ENCODE results near the gene UFC1. TPM values are rescaled to one million over a fixed set of nuclear protein-coding genes. Genes with fewer than 3 reads are reported as not detected.

The UFC1 gene
- polyA plus RNA-seq, 1 donor (not counting 4 experiments of a cell fraction or from before 2014, with no cell fraction given), result 86.4 TPM

GRCh38 chr1:161188381-161188780 is 34.6 kb downstream of the UFC1 start:
- Histone ChIP-seq H3K4me1 (ENCODE audit: control insufficient read depth, extremely low read depth, insufficient read depth, low read length) (no peaks in the 10 kb centered on the region), H3K27me3 (ENCODE audit: control insufficient read depth, extremely low read depth, insufficient read depth, low read length) (no peaks in the 10 kb centered on the region), H3K9me1 (ENCODE audit: control insufficient read depth, extremely low read depth, insufficient read depth, low read length) (no peaks in the 10 kb centered on the region), H3K9ac (ENCODE audit: control insufficient read depth, extremely low read depth, insufficient read depth, low read length) (no peak overlapping the region), H3K4me3 (ENCODE audit: control insufficient read depth in 2 of 3, extremely low read depth in 1 of 3, insufficient read depth in 2 of 3, low read depth in 1 of 3, low read length in 3 of 3) (no peak overlapping the region), H4K20me1 (ENCODE audit: control insufficient read depth, extremely low read depth, insufficient read depth, low read length) (no peaks in the 10 kb centered on the region), H2AFZ (ENCODE audit: control insufficient read depth, low read length) (no peak overlapping the region), H3K4me2 (ENCODE audit: control insufficient read depth, extremely low read depth, insufficient read depth, low read depth, low read length) (no peak overlapping the region), H3K79me2 (ENCODE audit: control insufficient read depth, insufficient read depth, low read length) (no peaks in the 10 kb centered on the region), H3K9me3 (ENCODE audit: control insufficient read depth, low read depth, low read length) (no peaks in the 10 kb centered on the region), H3K36me3 (ENCODE audit: control insufficient read depth in 2 of 2, extremely low read depth in 1 of 2, insufficient read depth in 2 of 2, low read length in 2 of 2) (no peaks in the 10 kb centered on the region), H3K27ac (ENCODE audit: control insufficient read depth, insufficient read depth, low read length) (no peak overlapping the region)
- DNase-seq (ENCODE audit: low read depth, low spot score) (no peak), FAIRE-seq (no peak)
- TF ChIP-seq CTCF (optimal IDR thresholded peaks at IDR 0.05 in 1 of 3, IDR thresholded peaks at IDR 0.05 in 1 of 3, conservative IDR thresholded peaks at IDR 0.05 in 1 of 3; ENCODE audit: extremely low read depth in 1 of 3, insufficient read depth in 2 of 3, low read length in 3 of 3), result no peak
- no peak for TF ChIP-seq EZH2 (IDR thresholded peaks at IDR 0.05; ENCODE audit: low read length)
- dilution Hi-C loops (cut with MboI; ENCODE audit: extremely low pct_ligation_motif_present, low sequenced_read_pairs), result no loop called here

DNA sequence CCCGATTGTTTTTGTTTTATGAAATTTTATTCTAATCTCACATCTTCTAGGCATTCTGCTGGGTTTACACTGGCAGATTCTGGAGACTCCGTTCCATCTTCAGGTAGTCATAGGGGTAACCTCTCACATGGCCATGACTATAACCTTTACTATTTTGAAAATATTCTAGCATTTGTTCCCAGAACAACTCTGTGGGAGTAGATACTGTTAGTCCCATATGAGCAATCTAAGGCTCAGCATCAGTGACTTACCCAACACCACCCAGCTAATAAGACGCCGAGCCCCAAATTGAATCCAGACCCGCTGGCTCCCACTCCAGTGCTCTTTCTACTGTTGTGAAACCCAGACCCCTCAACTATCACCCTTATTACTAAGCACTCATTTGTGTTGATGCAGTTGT is 35.3 kb downstream of the UFC1 start:
- no peaks in the 10 kb centered on the region for H3K79me2 ChIP-seq (ENCODE audit: control insufficient read depth, insufficient read depth, low read length)
- H3K4me2 ChIP-seq (ENCODE audit: control insufficient read depth, extremely low read depth, insufficient read depth, low read depth, low read length), result no peak overlapping the region
- no peaks in the 10 kb centered on the region for H3K4me1 ChIP-seq (ENCODE audit: control insufficient read depth, extremely low read depth, insufficient read depth, low read length)
- DNase-seq (ENCODE audit: low read depth, low spot score), result no peak
- no peak for FAIRE-seq
- H4K20me1 ChIP-seq (ENCODE audit: control insufficient read depth, extremely low read depth, insufficient read depth, low read length), result no peaks in the 10 kb centered on the region
- H3K27ac ChIP-seq (ENCODE audit: control insufficient read depth, insufficient read depth, low read length), result no peak overlapping the region
- no peak overlapping the region for H2AFZ ChIP-seq (ENCODE audit: control insufficient read depth, low read length)
- no peak overlapping the region for H3K9ac ChIP-seq (ENCODE audit: control insufficient read depth, extremely low read depth, insufficient read depth, low read length)
- no peak overlapping the region for H3K4me3 ChIP-seq (ENCODE audit: control insufficient read depth in 2 of 3, extremely low read depth in 1 of 3, insufficient read depth in 2 of 3, low read depth in 1 of 3, low read length in 3 of 3)
- dilution Hi-C loops (cut with MboI; ENCODE audit: extremely low pct_ligation_motif_present, low sequenced_read_pairs), result no loop called here
- no peak for TF ChIP-seq EZH2 (IDR thresholded peaks at IDR 0.05; ENCODE audit: low read length)
- TF ChIP-seq CTCF (optimal IDR thresholded peaks at IDR 0.05 in 1 of 3, IDR thresholded peaks at IDR 0.05 in 1 of 3, conservative IDR thresholded peaks at IDR 0.05 in 1 of 3; ENCODE audit: extremely low read depth in 1 of 3, insufficient read depth in 2 of 3, low read length in 3 of 3), result no peak
- no peaks in the 10 kb centered on the region for H3K9me3 ChIP-seq (ENCODE audit: control insufficient read depth, low read depth, low read length)
- no peaks in the 10 kb centered on the region for H3K9me1 ChIP-seq (ENCODE audit: control insufficient read depth, extremely low read depth, insufficient read depth, low read length)
- no peaks in the 10 kb centered on the region for H3K27me3 ChIP-seq (ENCODE audit: control insufficient read depth, extremely low read depth, insufficient read depth, low read length)
- H3K36me3 ChIP-seq (ENCODE audit: control insufficient read depth in 2 of 2, extremely low read depth in 1 of 2, insufficient read depth in 2 of 2, low read length in 2 of 2), result no peaks in the 10 kb centered on the region

All from keratinocyte (primary cell).